NCI-H2107 (cell line): Measurements from ENCODE around the gene PYGM.

Source experiments
- DNase-seq: peaks from one replicate; lab custom pipeline; 2025; lab: John Stamatoyannopoulos, UW

PYGM gene

DNA sequence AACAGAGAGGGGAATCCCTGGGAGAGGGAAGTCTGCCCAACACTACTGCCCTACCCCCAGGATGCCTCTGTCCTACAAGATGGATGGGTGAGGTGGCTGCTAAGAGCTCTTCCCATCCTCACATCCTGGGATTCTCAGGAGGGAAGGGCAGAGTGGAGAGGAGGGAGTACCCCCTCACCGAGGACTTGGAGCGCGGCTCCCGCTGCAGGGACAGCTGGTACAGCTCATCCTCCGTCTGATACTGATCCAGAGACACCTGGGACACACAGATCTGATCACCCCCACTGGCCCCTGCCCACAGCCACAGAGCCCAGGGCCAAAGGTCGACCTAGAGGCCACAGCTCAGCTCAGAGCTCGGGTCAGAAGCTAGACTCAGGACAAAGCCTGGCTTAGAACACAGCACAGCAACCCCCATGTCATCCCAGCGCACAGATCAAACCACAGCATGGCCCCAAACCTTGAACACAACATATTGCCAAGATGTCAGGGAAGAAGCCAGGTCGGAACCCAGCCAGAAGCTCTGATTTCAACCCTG is 24.0 kb downstream of the PYGM start:
- DNase-seq, result no peak

DNA sequence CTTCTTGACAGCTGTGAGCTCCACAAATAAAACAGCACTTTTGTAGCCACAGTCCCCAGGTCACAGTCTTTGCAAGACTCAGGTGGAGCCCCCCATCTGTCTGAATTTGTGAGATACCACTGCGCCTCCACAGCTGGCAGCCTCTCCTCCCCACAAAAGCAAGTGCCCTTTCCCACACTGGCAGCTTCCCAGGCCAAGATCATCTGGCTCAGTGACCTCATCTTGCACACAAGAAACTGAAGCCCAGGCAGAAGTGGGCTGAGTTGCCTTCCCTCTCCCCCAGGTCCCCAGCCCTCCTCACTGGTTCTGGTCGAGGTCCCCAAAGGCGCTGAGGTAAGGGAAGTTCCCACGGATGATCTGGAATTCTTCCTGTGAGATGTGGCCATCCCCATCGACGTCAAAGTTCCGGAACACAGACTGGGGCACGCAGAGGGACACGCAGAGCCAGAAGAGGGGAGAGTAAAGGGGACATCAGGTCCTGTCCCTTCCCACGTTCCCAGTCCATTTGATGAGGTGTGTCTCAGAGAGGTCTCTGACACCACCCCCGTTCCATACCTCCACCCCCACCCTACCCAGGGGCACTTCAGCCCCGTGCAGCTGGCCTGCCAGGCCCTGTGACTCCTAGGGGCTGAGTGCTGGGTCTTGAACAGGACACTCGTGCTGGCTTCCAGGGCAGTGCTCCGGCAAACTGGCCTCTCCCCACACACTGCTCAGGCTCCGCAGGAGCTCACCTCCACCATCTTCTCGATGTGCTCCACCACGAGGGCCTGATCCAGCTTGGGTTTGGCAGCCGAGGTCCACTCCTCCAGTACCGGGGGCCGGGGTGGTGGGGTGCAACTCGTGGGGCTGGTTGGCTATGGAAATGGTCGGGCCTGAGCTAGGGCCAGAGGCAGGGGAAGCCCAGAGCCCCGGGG is 24.7 kb downstream of the PYGM start:
- no peak for DNase-seq

DNA sequence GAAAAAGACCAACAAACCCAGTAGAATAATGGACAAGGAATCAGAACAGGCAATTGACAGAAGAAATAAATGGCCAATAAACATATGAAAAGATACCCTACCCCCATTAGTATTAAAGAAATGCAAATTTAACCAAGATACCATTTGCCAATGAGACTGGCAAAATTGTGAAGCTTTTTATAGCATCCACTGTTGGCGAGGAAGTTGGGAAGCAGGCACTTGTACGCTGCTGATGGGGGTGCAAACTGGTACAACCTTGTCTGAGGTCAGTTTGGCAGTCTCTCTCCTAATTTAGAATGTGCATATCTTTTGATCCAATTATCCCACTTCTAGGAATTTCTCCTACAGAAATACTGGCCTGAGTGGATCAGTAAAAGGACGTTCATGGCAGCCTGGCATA is 28.2 kb downstream of the PYGM start:
- DNase-seq, result no peak

DNA sequence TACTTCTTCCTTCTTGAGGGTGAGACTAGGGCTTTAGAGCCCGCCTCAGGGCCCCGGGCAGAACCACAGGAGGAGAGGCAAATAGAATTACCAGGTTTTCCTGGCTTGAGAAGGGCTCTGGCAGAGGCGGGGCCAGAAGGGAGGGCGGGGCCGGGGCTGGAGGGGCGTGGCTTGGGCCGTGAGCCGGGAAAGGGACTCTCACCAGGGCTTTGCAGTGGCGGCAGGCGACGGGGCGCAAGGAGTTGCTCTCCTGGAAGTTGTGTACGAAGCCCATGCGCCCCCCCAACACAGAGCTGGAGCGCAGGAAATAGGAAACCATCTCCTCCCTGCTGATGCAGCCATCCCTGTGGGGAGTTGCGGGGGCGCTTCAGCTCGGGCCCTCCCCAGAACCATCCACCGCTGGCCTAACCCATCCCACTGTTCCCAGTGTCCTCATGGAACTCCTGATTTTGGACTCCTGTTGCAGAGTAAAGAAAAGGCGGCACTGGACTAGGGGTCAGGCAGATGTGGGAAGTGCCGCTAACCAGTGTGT is 29.9 kb downstream of the PYGM start:
- no peak for DNase-seq

DNA sequence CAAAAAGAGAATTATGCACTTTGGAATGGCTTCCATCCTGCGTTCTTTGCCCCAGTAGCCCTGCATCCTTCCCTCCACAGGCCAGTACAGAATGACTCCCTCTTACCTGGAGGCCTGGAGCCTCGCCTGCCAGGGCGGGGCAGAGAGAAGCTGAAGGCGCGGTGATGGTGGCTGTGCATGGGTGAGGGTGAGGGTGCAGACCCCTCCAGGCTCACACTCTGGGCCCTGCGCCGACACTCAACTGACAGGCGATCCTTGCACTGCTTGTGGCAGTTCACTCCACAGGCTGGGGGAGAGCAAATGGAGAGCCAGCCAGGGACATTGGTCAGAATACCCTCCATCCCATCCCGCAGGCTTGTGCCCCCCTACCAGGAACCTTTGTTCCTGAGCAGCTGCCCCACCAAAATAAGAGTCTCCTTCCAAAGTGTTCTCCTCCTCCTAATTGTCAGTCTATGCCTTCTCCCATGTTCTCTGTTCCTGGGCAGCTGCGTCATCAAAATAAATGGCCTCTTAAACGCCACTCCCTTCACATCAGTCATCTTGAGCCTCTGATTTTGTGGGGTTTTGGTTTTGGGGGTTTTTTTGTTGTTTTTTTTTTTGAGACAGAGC is 30.9 kb downstream of the PYGM start:
- DNase-seq, result no peak

DNA sequence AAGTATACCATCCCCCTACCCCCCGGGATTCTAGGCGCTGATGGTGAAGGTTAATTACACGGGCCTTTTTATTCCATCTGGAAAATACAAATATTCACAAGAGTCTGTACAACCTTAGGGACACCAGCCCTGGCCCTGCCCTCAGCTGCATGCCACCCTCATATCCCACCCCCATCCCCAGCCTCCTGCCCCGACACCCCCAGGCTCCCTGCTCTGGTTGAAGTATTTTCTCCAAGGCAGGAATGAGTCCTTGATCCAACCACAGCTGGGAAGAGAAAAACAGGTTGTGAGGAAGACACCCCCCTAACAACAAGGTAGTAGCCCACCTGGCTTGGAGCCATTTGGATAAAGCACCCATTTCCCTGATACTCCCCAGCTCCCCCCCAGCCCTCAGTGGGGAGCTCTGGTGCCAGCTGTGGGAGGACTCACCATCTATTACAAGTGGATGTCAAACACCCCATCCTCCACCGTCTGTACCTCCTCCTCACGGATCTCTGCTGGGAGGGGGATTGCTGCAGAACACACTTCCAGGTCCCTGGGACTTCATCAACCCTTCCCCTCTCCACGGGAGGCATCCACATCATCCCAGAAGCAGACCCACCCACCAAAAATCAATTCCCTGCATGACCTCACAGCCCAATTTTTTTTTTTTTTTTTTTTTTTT is 32.8 kb downstream of the PYGM start:
- no peak for DNase-seq

DNA sequence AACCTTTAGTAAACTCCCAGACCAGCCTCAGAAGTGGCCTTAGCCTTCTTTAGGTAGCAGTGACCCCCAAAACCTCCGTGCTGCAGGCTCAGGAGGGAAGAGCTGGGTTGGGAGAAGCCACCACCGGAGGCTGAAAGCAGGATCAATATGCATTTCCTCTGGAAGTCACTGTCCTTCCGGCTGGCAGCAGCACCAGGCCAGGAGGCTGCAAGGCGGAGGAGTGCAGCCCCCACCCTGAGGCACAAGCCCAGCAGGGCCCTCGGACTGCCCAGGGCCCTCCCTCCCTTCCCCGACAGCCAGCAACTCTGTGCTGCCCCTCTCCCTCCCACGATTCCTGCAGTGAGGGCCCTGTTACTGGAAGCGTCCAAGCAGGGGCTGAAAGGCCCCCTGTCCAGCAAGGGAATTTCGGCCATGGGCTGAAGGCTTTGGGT is 33.5 kb downstream of the PYGM start:
- no peak for DNase-seq

DNA sequence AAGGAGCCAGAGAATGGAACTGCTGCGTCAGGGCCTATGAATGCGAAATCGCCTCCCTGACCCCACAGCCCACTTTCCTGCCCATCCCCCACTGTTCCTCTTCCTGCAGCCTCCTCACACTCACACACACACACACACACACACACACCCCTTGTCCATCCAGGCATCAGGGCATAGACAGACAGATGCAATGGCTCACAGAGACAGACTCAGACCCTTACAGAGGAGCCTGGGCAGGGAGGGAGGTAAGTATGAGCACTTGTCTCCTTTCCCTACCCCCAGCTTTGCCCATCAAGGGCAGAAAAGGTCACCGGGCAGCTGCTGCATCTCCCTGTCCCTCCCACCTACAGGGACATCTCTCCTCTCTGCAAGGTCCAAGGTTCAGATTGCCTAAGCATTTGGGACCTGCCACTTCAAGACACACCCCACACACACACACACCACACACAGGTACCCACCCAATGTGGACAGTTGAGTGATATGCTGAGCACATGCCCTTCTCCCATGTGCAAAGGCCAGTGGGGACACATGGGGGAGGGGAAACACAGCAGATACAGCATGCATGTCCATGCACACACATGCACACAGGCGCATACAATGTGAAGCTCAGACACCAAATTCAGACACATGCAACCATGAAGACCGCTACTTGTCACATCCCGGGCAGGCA is 34.8 kb downstream of the PYGM start:
- DNase-seq, result no peak

DNA sequence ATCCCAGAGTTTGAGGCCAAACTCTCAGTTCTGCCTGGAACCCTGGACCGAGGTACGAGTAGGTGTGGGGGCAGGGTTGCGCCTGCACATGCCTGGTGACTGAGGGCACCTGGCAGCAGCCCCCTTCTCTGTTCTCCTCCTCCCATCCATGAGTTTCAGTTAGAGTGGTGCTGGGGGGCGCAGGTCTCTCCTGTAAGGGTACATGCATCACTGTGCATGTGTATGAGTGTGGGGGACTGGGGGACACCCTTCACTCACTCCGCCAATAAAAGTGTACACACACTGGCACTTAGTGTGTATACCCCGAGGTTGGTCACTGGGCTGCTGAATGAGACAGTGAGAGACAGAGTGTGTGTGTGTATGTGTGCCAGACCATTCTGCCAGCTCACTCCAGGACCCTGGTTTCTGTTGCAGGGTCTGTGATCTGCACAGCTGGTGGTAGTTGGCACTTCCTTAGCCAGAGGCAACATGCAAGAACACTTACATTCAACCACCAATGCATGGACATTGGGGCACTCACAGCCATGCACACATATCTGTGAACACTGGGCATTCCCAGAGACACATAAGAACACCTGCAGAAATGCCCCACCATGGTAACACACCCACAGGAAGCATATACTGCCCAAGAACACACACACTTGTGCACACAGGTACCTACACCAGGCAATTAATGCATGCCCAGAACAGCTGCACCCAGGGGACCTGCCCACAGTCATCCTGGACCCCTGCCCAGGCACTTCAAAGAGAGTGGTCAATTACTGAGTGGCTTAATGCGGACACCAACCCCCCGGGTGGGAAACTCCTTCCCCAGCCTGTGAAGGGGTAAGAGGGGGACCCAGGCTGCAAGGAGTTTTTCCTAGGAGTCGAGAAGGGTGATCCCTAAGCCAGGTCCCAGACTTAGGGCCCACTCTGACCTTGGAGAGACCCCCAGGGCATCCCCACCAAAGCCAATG is 35.6 kb downstream of the PYGM start:
- no peak for DNase-seq

DNA sequence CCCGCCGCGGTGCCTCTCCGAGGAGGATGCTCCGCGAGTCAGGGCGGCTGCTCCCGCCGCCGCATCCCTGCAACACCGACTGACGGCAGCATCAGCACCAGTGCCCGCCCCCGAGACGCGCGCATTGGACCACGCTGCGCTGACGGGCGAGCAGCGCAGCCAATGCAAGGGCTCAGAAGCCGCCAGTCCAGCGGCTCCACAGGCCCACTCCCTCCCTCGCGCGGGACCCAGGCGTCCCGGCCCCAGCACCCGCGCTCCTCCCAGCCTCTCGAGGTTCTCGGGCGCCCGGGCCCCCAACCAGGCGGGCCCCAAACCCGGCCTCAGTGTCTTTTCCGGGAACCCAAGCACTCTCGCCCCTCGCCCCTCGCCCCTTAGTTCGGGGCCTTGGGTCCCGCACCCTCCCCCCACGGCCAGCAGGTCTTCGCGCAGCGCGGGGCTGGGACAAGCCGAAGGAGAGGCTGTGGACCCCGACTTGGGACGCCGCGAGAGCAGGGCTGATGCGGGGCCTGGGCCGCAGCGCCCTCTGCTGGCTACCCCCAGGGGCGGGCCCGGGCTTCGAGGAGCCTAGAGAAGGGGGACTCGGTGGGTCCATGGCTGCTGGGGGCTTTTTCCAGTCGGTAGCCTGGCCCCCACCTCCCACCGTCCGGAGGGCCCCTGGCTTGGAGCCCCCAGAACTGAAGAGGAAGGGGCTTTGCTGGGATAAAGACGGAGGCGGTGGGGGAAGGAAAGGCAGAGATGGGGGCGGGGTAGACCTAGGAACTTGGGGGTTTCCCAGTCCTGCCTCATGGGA is 36.5 kb downstream of the PYGM start, which contains the start of gene NRXN2:
NRXN2 (minus strand) TSS at position 81 of the 790 bp plus-strand sequence. CDS start 9,498 bp downstream, outside the sequence.
- peak; percentile 42 for DNase-seq

DNA sequence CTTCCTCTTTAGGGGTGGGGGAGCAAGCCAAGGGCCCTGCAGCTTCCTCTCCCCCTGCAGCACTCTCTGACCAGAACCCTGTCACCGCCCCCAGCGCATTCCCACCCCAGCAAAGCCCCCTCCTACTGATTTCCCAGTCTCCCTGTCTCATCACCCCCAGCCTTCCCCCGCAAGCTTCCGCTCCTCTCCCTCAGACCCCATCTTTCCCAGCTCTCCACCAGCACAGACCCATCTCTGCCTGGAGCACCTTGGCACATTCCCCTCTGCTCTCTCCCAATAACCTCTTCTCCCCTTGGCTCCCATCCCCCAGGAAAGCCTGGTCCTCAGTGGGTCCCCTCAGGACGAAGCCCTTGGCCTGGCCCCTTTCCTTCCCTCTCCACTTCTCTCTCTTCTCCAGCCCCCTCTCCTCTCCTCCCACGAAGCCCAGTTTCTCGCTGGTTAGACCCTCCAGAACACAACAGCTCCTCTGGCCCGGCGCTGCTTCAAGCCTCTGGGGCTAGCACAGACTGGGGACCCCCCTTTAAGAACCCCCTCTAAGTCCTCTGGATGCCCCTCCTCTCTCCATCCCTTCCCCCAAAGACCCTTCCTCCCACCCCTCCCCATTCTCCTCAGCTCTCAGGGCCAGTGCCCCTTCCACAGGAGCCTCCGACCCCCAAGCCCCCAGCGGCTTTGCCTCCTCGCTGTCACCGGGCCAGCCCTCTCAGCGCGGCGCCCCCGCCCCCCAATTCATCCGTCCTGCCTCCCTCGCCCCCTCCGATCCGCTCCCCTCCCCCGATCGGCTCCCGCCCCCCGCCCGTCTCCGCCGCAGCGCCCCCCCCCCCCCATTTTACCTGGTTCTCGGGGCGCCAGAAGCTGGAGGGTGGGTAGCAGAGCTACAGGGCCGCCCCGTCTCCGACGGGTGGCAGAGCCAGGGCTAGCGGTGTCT is 37.4 kb downstream of the PYGM start:
- no peak for DNase-seq

DNA sequence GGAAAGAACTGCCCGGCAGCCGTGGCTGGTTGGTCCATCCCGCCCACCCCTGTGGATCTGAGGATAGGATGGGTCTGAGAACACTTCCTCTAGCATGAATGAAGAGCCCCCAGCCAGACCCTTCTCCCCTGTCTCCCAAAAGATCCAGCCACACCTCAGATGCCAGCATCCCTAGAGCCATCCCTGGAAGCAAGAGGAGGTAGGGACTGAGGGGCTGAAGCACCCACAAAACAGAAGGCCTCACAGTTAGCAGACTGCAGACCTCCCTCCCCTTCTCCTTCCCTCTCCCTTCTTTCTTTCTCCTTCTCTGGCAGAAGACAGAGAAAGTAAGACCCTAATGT is 38.4 kb downstream of the PYGM start:
- no peak for DNase-seq

DNA sequence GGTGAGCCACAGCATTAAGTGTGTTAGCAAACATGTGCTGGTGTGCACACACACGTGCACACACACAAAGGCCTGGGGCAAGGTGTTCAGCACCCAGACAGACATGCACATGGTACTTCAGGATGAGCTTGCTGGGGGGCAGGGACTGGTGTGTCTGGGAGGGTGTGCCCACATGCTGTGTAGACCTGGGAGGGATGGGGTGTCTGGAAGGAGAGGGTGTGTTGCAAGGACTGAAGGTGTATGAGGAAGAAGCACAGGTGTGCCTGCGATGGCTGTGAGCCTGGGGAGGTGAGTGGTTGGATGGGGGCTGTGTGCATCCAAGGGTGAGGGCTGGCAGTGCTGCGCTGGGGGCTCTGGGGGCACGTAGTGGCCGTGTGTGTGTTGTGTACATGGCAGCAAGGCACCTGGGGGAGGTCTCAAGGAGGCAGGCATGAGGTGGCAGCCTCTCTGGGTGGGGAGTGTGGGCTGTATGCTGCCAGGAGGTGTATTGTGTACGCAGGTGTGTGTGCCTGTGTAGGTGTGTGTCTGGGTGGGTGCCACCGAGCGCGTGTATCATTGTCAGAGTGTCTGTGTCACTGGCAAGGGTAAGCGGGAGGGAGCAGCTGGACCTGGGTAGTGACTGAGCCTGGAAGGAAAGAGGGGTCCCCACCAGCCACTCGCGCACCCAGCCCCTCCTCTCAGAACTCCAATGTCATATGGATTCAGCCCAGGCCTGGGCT is 39.0 kb downstream of the PYGM start:
- DNase-seq, result no peak

DNA sequence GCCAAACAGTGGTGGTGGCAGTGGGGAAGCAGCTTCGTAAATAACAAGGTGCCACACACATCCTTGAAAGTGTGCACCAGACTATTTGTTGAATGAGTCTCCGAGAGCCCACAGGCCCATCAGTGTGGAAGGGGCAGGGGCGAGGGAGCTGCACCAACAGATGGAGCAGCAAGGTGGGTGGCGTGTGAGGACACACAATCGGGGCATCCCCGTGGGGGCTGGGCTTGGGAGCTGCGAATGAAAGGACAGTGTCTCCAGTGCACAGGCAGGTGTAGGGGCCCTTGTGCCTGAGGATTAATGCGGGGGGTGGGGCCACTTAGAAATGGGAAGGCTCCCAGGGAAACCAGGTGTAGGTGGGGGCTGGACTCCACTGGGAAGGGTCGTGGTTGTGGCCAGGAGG is 39.6 kb downstream of the PYGM start:
- DNase-seq, result no peak

DNA sequence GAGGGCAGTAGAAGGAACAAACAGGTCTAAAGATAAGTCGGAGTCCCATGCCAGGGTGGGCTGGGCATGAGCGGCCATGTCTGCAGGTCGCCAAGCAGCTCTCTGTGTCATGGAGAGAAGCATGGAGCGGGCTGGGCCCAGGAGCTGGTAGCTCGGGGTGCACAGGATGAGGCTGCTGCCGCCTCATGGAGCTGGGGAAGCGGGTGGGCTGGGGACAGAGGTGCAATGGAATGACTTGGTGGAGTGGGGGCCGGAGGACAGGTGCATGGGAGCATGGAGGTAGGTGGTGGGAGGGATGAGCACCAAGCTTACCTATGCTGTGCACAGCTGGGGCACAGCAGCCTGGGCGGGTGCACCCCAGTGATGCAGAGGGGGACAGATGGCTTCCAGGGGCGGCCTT is 40.4 kb downstream of the PYGM start:
- no peak for DNase-seq

DNA sequence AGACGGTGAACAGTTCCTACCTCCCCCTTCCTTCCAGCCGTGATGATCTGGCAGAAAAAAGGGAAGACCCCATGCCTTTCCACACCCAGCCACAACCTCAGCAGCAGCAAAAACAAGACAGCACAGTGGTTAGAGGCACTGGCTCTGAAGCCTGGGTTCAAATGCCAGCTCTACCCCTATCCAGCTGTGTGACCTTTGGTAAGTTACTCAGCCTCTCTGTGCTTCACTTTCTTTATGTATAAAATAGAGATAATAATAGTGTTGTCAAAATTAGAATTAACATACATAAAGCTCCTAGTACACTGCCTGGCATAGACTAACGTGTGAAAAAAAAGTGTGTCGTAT is 41.0 kb downstream of the PYGM start:
- no peak for DNase-seq

DNA sequence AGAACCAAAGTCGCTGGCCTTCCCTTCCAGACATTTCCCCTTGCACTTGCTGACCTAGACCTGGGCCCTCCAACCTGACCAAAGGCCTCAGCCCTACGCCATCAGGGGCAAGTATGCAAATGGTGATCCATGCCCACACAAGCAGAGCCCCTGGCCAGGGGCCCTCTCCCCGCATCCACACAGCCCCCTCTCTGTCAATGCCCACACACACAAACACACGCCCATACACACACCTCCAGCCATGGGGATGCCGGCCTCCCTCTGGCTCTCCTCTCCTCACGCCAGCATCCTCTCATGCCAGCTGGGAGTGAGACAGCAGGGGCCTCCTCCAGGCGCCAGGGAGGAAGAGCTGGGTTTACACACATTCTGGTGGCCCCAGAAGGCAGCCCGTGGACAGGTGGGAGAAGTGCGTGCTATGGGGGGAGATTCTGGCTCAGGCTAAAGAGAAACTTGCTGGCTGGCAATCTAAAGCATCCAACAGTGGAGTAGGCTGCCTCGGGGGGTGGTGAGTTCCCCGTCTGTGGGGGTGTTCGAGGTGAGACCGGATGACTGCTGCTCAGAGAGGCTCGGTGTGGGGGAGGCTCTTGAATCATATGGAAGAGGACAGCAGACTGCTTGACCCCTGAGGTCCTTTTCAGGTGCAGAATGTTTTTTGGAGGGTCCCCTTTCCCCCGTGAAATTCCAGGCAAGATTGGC is 41.5 kb downstream of the PYGM start:
- no peak for DNase-seq

DNA sequence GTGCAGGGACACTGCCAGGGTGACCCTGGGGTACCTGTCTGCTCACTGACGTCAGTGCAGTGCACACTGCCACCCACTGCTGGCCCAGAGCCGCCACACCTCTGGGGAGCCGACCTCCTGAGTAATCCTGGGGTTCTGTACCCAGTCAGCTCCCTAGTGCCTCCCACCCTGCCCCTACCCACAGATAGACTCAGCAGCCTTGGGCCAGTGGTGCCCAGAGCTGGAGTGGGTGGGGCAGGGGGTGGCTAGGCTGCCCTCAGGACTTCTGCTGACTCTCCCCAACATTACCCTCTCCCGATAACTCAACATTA is 42.6 kb downstream of the PYGM start:
- DNase-seq, result no peak
